Renal pelvis (tissue), 3 donors: Measurements from ENCODE around the gene H2BW2. TPM values are rescaled to one million over a fixed set of nuclear protein-coding genes. Genes with fewer than 3 reads are reported as not detected.

Source experiments
- polyA plus RNA-seq, 3 donors: library from polyadenylated mRNA; unstranded; fragments of 120-200 nt; gene quantifications; one replicate each; pipeline ENCODE4 v1.2.1, GENCODE V29; 2013; ENCODE audit not compliant: insufficient read length in 3 of 3

H2BW2 gene
- polyA plus RNA-seq, 3 donors = 0.83 to 0.99 (median 0.85) TPM

Other genes starting within 250 kb of the H2BW2 start
- 1 to 10 TPM; 2.4 to 2.6 (median 2.5) TPM for gene RAB9B, start 207.7 kb upstream of the H2BW2 start, polyA plus RNA-seq
- gene TMSB15B, start 77.3 kb upstream of the H2BW2 start, polyA plus RNA-seq = 10 to 100 TPM; 15.8 to 21.1 (median 20.7) TPM
- gene H2BW1, start 26.2 kb upstream of the H2BW2 start, polyA plus RNA-seq = not detected
- 10 to 100 TPM in 2 of 3 donors, 1 to 10 TPM in 1; 7.5 to 18.3 (median 17.0) TPM for gene TMSB15C, start 36.3 kb downstream of the H2BW2 start, polyA plus RNA-seq
- gene ZCCHC18, start 72.6 kb downstream of the H2BW2 start, polyA plus RNA-seq = 1 to 10 TPM; 4.4 to 5.4 (median 4.8) TPM
- gene SLC25A53, start 117.1 kb downstream of the H2BW2 start, polyA plus RNA-seq = 10 to 100 TPM in 2 of 3 donors, 1 to 10 TPM in 1; 9.3 to 15.5 (median 12.6) TPM
- 10 to 100 TPM; 34.0 to 42.8 (median 38.7) TPM for gene FAM199X, start 126.5 kb downstream of the H2BW2 start, polyA plus RNA-seq
- gene ESX1, start 215.0 kb downstream of the H2BW2 start, polyA plus RNA-seq = not detected